Naive thymus-derived CD4-positive, alpha-beta T cell (primary cell): Measurements from ENCODE around the gene PDZRN4. TPM values are rescaled to one million over a fixed set of nuclear protein-coding genes. Genes with fewer than 3 reads are reported as not detected.
"Not testable (repeated sequence)": the region's sequence is repeated elsewhere in the genome, so short reads cannot be mapped to it uniquely, and the experiment has no call there.

ENCODE experiments used
- ATAC-seq: fragments of 150-1000 bp; cut with Tn5 transposase; 2 replicates; pipeline ENCODE4 v1.10.0; 2021; ENCODE audit warnings: mild to moderate bottlenecking, moderate library complexity
- CTCF ChIA-PET: fragments of 350-600 bp; sonication (Branson Sonifier 250); formaldehyde crosslinking; loops from one replicate; lab custom pipeline; 2021; ENCODE audit warnings: antibody characterized with exemption; lab: Charles Lee
- POLR2A ChIA-PET: fragments of 350-600 bp; sonication (Branson Sonifier 250); formaldehyde crosslinking; loops from one replicate; lab custom pipeline; 2021; ENCODE audit warnings: antibody characterized with exemption, inconsistent platforms; lab: Charles Lee
- DNase-seq, 9 donors: peaks; one replicate each; pipeline versions ENCODE4 v3.0.0 to v3.0.0-alpha.2; 2020 to 2022; ENCODE audit warnings: mixed read lengths in 1 of 9
- H3K27ac ChIP-seq: one replicate; pipeline ENCODE4 v1.7.0; 2013; ENCODE audit warnings: mild to moderate bottlenecking, low read depth, low read length, moderate library complexity
- H3K27me3 ChIP-seq, 2 donors: one replicate each; pipeline ENCODE4 v1.7.0; 2013; ENCODE audit warnings: low read length in 2 of 2, mild to moderate bottlenecking in 2 of 2, moderate library complexity in 2 of 2; ENCODE audit not compliant: control insufficient read depth in 2 of 2, insufficient read depth in 2 of 2
- H3K36me3 ChIP-seq, 3 experiments: 1 replicate in 2 of 3; 2 replicates in 1 of 3; pipeline ENCODE4 v1.7.0; 2013; ENCODE audit warnings: low read length in 3 of 3, mild to moderate bottlenecking in 3 of 3, moderate library complexity in 1 of 3; ENCODE audit not compliant: insufficient read depth in 3 of 3, control insufficient read depth in 2 of 3
- H3K4me1 ChIP-seq, 2 donors: one replicate each; pipeline ENCODE4 v1.7.0; 2013; ENCODE audit warnings: low read length in 2 of 2, mild to moderate bottlenecking in 2 of 2, moderate library complexity in 1 of 2; ENCODE audit not compliant: control insufficient read depth in 2 of 2, insufficient read depth in 2 of 2
- H3K4me3 ChIP-seq: 2 replicates; pipeline ENCODE4 v1.7.0; 2013; ENCODE audit warnings: mild to moderate bottlenecking, low read length
- H3K9me3 ChIP-seq, 3 experiments: 1 replicate in 2 of 3; 2 replicates in 1 of 3; pipeline ENCODE4 v1.7.0; 2013; ENCODE audit warnings: low read length in 3 of 3; ENCODE audit not compliant: control insufficient read depth in 2 of 3
- H3K27ac Mint-ChIP-seq, 9 donors: one replicate each; pipeline ENCODE4 v1.8.0; 2020 to 2022; ENCODE audit warnings: mixed read lengths in 9 of 9, mild to moderate bottlenecking in 8 of 9, moderate library complexity in 5 of 9, inconsistent platforms in 2 of 9
- H3K27me3 Mint-ChIP-seq, 5 donors: one replicate each; pipeline ENCODE4 v1.8.0; 2021 to 2022; ENCODE audit warnings: mixed read lengths in 5 of 5, mild to moderate bottlenecking in 1 of 5
- H3K36me3 Mint-ChIP-seq, 5 donors: one replicate each; pipeline ENCODE4 v1.8.0; 2020 to 2022; ENCODE audit warnings: mixed read lengths in 5 of 5, mild to moderate bottlenecking in 3 of 5, inconsistent platforms in 1 of 5
- H3K4me1 Mint-ChIP-seq, 7 donors: one replicate each; pipeline ENCODE4 v1.8.0; 2020 to 2022; ENCODE audit warnings: mixed read lengths in 7 of 7, mild to moderate bottlenecking in 3 of 7, inconsistent platforms in 1 of 7
- H3K4me3 Mint-ChIP-seq, 10 donors: one replicate each; pipeline ENCODE4 v1.8.0; 2020 to 2022; ENCODE audit warnings: mild to moderate bottlenecking in 10 of 10, mixed read lengths in 10 of 10, moderate library complexity in 6 of 10, inconsistent platforms in 2 of 10
- H3K9me3 Mint-ChIP-seq, 11 donors: one replicate each; pipeline ENCODE4 v1.8.0; 2020 to 2022; ENCODE audit warnings: mixed read lengths in 11 of 11, mild to moderate bottlenecking in 4 of 11, inconsistent platforms in 1 of 11, moderate library complexity in 1 of 11
- intact Hi-C, 2 donors: fragments of 100-400 bp; cut with micrococcal nuclease; formaldehyde crosslinking; loops; one replicate each; pipeline ENCODE4 v1.15.1; 2023
- polyA plus RNA-seq, 2 donors: library from polyadenylated mRNA; unstranded; fragments of 300-500 nt; fragmentation: Illumina TruSeq; gene quantifications; one replicate each; pipeline ENCODE4 v1.2.3, GENCODE V29; 2021
- total RNA-seq, 6 experiments: library from RNA in 5 of 6; stranded (reverse) in 5 of 6; gene quantifications; 1 replicate in 5 of 6; 2 replicates in 1 of 6; pipeline ENCODE4 v1.2.3 and lab custom pipeline; 2021 to 2026

PDZRN4 gene
- total and polyA plus RNA-seq, 7 experiments from 2014 or later = not detected

GRCh38 chr12:41250748-41251147 is 62.6 kb downstream of the PDZRN4 start:
- Histone ChIP-seq H3K9me3 (no peaks in the 10 kb centered on the region), H3K27me3 (no peaks in the 10 kb centered on the region), H3K4me1 (no peaks in the 10 kb centered on the region), H3K27ac (no peak overlapping the region), H3K4me3 (no peak overlapping the region), H3K36me3 (no peaks in the 10 kb centered on the region)
- Mint-ChIP-seq H3K9me3 (peaks cover 0 to 4% (median 0%) of the 10 kb centered on the region in 11 donors), H3K4me3 (no peak overlapping the region), H3K27me3 (no peaks in the 10 kb centered on the region), H3K27ac (no peak overlapping the region), H3K36me3 (no peaks in the 10 kb centered on the region), H3K4me1 (no peaks in the 10 kb centered on the region)
- DNase-seq (no peak), ATAC-seq (no peak)
- POLR2A ChIA-PET = no interaction called here
- intact Hi-C loops = no loop called here
- CTCF ChIA-PET = no interaction called here

GRCh38 chr12:41254004-41254914 is 66.1 kb downstream of the PDZRN4 start:
- intact Hi-C loops = no loop called here
- Mint-ChIP-seq H3K4me3 (no peak overlapping the region), H3K4me1 (no peaks in the 10 kb centered on the region), H3K9me3 (peaks cover 0 to 5% (median 0%) of the 10 kb centered on the region in 11 donors), H3K36me3 (no peaks in the 10 kb centered on the region), H3K27ac (no peak overlapping the region), H3K27me3 (no peaks in the 10 kb centered on the region)
- DNase-seq (no peak), ATAC-seq (no peak)
- POLR2A ChIA-PET = no interaction called here
- Histone ChIP-seq H3K9me3 (no peaks in the 10 kb centered on the region), H3K27me3 (no peaks in the 10 kb centered on the region), H3K27ac (no peak overlapping the region), H3K4me3 (no peak overlapping the region), H3K4me1 (no peaks in the 10 kb centered on the region), H3K36me3 (no peaks in the 10 kb centered on the region)
- CTCF ChIA-PET = no interaction called here

- H3K36me3 Mint-ChIP-seq, H3K4me1 ChIP-seq, H3K4me1 Mint-ChIP-seq, H3K4me3 Mint-ChIP-seq, CTCF ChIA-PET, H3K27ac ChIP-seq, H3K27me3 ChIP-seq, H3K9me3 Mint-ChIP-seq, ATAC-seq, H3K4me3 ChIP-seq, DNase-seq, POLR2A ChIA-PET, H3K27ac Mint-ChIP-seq, H3K9me3 ChIP-seq, H3K36me3 ChIP-seq: not testable (repeated sequence)
- intact Hi-C loops = loop anchor here in 1 of 2 donors (5.0 kb wide), 2 partner anchors 759 to 1069 kb away; no protein-coding TSS in a partner anchor
- peaks cover 0 to 13% (median 6%) of the 10 kb centered on the region in 5 donors for H3K27me3 Mint-ChIP-seq
Observed at GRCh38 chr12:41263196-41263595, 75.1 kb downstream of the PDZRN4 start.

- CTCF ChIA-PET = no interaction called here
- H3K27ac Mint-ChIP-seq = no peak overlapping the region
- peaks cover 0 to 13% (median 6%) of the 10 kb centered on the region in 5 donors for H3K27me3 Mint-ChIP-seq
- H3K36me3 Mint-ChIP-seq = no peaks in the 10 kb centered on the region
- no peaks in the 10 kb centered on the region for H3K36me3 ChIP-seq
- H3K9me3 ChIP-seq = no peaks in the 10 kb centered on the region
- DNase-seq (no peak), ATAC-seq (no peak)
- no peaks in the 10 kb centered on the region for H3K4me1 Mint-ChIP-seq
- H3K4me1 ChIP-seq = no peaks in the 10 kb centered on the region
- POLR2A ChIA-PET = no interaction called here
- no peak overlapping the region for H3K4me3 Mint-ChIP-seq
- H3K27ac ChIP-seq = no peak overlapping the region
- no peaks in the 10 kb centered on the region for H3K9me3 Mint-ChIP-seq
- no peaks in the 10 kb centered on the region for H3K27me3 ChIP-seq
- H3K4me3 ChIP-seq = no peak overlapping the region
- intact Hi-C loops = loop anchor here in 1 of 2 donors (5.0 kb wide), 2 partner anchors 758 to 1068 kb away; no protein-coding TSS in a partner anchor
Observed at GRCh38 chr12:41264281-41264680, 76.2 kb downstream of the PDZRN4 start.

- Mint-ChIP-seq H3K27ac (no peak overlapping the region), H3K4me3 (no peak overlapping the region), H3K9me3 (no peaks in the 10 kb centered on the region), H3K27me3 (peaks cover 0 to 14% (median 8%) of the 10 kb centered on the region in 5 donors), H3K4me1 (no peaks in the 10 kb centered on the region), H3K36me3 (no peaks in the 10 kb centered on the region)
- Histone ChIP-seq H3K27me3 (no peaks in the 10 kb centered on the region), H3K36me3 (no peaks in the 10 kb centered on the region), H3K27ac (no peak overlapping the region), H3K9me3 (no peaks in the 10 kb centered on the region), H3K4me1 (no peaks in the 10 kb centered on the region), H3K4me3 (no peak overlapping the region)
- DNase-seq = no peak
- no peak for ATAC-seq
- ChIA-PET CTCF (no interaction called here), POLR2A (no interaction called here)
- intact Hi-C loops = no loop called here
Observed at GRCh38 chr12:41269056-41269455, 80.9 kb downstream of the PDZRN4 start.

GRCh38 chr12:41271489-41271888 is 83.4 kb downstream of the PDZRN4 start:
- CTCF ChIA-PET = no interaction called here
- no peak overlapping the region for H3K4me3 ChIP-seq
- H3K36me3 ChIP-seq = no peaks in the 10 kb centered on the region
- H3K9me3 ChIP-seq = no peaks in the 10 kb centered on the region
- H3K27me3 ChIP-seq = peaks cover 0 to 4% of the 10 kb centered on the region in 2 donors
- H3K4me3 Mint-ChIP-seq = no peak overlapping the region
- no peak overlapping the region for H3K27ac Mint-ChIP-seq
- intact Hi-C loops = loop anchor here in 1 of 2 donors (10.0 kb wide), 1 partner anchor 833 kb away; no protein-coding TSS in a partner anchor
- no peaks in the 10 kb centered on the region for H3K4me1 Mint-ChIP-seq
- no peak overlapping the region for H3K27ac ChIP-seq
- no peaks in the 10 kb centered on the region for H3K9me3 Mint-ChIP-seq
- POLR2A ChIA-PET = no interaction called here
- no peaks in the 10 kb centered on the region for H3K4me1 ChIP-seq
- ATAC-seq (no peak), DNase-seq (no peak)
- no peaks in the 10 kb centered on the region for H3K36me3 Mint-ChIP-seq
- H3K27me3 Mint-ChIP-seq = peaks cover 0 to 14% (median 10%) of the 10 kb centered on the region in 5 donors
